HCEC 1CT (cell line): ENCODE measurements around the gene MAN1C1.

Experiments
- DNase-seq: peaks from one replicate; pipeline ENCODE4 v3.0.0-alpha.2; 2017

Gene MAN1C1

DNA sequence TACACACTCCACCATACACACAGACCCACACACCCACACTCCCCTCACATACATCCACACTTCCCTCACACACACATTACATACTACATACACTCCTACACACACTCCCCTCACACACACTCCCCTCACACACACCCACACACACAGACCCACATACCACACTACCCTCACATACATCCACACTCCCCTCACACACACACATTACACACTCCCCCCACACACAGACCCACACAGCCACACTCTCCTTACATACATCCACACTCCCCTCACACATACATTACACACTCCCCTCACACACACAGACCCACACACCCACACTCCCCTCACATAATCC lies 150.8 kb downstream of the MAN1C1 start:
- no peak for DNase-seq

DNA sequence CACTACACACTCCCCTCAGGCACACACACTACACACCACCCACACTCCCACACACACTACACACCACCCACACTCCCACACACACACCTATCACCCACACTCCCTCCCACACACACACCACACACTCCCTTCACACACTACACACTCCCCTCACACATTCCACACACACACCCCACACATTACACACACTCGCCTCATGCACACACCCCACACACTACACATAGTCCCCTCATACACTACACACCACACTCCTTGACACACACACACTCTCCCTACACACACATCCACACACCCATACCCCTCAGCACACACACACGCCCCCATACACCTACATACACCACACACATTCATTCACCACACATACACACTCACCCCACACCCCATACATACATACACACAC lies 152.4 kb downstream of the MAN1C1 start:
- no peak for DNase-seq

DNA sequence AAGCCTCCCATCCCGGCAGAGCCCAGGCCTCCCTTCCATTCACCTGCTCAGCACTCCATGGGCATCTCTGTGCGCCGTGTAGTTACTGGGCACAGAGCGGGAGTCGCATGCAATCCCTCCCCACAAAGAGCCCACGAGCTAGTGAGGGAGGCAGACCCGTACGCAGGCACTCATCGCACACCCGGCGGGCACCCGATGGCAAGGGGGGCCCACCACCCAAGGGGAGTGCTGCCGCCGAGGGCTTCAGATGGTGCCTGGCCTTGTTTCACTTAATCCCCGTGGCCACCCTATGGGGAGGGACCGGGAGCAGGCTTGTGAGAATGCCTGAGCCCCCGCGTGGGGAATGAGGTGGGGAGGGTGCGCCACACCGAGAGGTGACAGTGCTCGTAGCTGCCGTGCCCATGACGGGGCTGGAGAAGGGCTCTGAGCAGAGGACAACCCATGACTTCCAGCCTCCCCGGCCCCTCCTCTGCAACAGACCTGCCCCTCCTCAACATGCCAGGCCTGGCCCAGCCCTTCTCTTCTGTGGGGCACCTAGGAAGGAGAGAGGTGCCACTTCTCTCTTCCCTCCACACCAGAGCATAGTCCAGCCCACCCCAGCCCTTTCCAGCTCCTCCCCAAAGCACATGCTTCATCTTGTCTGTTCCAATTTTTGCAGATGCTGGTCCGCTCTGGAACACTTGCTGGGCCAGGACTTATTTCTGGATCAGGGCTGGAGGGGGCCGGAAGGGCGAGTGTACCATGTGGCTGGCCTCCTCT lies 153.2 kb downstream of the MAN1C1 start:
- no peak for DNase-seq

DNA sequence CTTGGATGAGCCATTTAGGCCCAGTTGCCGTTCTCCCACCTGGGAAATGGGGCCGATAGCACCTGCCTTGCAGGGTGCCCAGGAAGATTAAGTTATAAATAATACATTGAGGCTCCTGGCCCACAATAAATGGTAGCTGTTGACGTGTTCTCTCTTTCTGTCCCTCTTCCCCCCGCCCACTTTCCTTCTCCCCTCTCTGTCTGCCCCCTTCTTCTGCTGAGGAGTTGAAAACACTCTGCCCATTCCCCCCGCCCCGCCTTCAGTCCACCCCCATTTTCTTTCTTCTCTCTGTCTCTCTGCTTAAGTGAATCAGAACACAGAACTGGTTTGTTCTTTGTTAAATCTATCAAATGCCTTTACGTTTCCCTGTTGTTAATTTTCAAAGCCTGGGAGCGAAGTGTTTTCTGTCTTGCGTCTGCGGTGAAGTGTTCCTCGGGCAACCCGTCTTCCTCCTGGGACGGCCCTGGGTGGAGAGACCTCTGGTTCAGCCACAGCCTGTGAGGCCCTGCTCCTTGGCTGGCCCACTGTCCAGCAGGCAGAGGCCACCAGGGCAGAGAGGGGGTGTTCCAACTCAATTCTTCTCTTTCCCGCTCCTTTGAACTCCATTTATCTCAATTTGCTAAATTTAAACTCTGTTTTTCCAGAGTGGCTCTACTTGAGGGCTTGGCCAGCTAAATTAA lies 154.1 kb downstream of the MAN1C1 start:
- DNase-seq: no peak

DNA sequence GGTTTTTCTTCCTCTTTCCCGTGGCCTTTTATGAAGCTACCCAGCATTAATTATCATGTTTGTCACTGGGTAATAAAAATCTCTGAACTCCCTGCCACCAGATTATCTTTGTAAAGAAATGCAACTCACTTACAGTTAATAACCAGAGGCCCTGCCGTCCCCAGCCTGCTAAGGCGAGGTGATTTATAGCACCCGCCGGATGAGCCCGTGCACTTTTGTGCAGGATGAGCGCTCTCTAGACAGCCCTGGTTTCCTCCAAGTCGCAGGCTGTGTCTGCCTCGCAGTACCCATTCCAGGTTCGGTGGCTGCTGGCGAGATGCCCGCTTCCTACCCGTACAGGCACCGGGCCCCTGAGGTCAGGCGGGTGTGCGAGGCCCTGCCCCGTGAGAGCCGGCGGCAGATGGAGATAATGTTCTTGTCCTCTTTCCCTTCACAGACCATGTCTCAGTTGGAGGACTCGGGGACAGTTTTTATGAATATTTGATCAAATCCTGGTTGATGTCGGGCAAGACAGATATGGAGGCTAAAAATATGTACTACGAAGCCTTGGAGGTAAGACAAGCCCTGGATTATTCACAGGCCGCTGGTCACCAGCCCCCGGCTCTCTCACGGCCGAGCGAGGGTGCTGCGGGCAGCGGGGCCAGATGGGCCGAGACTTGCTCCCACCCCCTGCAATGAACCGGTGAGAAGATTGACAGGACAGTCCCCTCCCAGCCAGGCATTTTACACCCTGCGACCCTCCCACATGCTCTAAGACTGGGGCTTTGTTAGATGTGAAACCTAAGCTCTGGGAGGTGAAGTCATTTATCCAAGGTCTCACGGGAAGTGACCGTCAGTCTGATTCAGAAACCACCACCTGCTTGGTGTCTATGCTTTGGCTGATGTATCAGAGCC lies 154.9 kb downstream of the MAN1C1 start:
- DNase-seq: no peak

DNA sequence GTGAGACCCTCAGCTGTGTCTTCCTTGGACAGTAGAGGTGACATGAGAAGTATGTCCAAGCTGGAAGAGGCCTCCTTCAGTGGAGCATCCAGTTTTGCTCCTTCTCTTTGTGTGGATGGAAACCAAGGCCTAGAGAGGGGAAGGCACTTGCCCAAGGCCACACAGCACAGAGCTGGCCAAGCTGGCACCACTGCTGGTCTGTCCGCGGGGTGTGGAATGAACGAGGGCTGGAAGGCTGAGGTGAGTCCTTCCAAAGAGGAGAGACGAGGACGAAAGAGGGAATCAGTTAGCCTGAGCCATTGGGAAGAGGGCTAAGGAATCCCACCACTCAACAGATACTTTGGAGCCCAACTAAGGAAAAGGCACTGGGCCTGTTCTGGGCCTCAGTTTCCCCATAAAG lies 155.6 kb downstream of the MAN1C1 start:
- no peak for DNase-seq

DNA sequence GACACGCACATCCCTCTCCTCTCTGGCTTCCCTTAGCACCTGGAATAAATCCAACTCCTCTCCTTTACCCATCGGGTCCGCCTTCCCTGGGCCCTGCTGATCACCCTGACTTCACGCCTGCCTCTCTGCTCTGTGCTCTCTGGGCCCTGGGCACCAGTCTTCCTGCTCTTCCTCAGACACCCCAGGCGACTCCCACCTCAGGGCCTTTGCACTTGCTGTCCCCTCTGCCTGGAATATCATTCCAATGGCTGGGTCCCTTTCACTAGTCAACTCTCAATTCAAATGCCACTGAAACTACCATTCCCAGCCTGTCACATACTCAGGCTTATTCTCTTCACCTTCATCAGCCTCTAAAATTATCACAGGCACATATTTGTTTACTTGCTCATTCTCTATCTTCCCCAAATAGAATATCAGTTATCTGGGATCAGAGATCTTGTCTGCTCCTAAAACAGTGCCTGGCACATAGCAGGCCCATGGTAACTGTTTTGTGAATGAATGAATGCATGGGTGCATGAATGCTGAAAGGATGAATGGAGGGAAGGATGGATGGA lies 156.2 kb downstream of the MAN1C1 start:
- no peak for DNase-seq

DNA sequence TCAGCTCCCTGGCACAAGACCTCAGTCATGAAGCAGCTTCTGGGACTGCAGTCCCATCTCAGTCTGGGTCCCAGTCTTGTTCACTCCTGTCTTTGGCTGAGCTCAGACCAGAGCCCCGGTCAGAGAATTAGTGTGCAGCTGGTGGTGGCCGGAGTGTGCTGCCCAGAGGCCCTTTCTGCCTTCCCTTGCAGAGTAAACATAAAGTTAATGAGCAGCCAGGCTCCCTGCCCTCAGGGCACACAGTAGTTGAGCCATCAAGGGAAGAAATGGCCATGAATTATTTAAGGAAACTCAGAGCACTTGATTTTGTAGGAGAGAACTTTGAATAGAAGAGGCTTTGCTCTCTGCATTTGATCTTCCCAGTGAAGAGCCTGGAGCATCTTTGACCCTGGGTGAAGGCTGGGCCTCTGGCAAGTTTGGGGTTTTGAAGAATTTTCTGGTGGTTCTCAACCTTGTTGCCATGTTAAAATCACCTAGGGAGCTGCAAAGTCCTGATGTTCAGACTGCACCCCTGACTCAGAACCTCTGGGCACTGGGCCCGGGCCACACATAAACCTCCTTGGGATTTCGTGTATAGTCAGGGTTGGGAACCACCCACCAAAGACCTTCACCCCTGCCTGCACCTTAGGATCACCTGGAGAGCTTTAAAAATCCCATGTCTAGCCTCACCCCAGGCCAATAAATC lies 157.0 kb downstream of the MAN1C1 start:
- DNase-seq: no peak

DNA sequence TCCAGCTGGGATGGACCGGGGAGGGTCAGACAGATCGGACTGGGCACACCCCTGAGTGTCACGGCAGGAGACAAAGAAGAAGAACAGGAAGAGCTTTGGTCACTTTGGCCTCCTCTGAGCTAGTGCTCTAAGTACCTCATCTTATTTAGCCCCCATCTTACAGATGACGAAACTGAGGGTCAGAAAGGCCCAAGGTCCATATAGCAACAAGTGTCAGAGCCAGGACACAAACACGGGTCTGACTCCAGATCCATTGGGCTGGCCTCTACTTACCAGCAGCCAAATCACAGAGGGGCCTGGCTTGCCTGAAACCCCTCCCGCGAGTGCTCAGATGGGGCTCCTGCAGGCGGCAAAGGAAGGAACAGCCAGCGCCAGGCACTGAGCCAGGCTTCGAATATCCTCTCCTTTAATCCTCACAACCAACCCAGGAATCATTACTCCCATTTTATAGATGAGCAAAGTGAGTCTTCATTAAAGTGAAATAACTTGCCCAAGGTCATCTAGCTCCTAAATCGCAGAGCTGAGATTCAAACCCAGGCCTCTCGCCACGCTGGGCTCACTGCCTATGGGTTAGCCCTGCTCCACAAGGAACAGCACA lies 157.7 kb downstream of the MAN1C1 start:
- no peak for DNase-seq

DNA sequence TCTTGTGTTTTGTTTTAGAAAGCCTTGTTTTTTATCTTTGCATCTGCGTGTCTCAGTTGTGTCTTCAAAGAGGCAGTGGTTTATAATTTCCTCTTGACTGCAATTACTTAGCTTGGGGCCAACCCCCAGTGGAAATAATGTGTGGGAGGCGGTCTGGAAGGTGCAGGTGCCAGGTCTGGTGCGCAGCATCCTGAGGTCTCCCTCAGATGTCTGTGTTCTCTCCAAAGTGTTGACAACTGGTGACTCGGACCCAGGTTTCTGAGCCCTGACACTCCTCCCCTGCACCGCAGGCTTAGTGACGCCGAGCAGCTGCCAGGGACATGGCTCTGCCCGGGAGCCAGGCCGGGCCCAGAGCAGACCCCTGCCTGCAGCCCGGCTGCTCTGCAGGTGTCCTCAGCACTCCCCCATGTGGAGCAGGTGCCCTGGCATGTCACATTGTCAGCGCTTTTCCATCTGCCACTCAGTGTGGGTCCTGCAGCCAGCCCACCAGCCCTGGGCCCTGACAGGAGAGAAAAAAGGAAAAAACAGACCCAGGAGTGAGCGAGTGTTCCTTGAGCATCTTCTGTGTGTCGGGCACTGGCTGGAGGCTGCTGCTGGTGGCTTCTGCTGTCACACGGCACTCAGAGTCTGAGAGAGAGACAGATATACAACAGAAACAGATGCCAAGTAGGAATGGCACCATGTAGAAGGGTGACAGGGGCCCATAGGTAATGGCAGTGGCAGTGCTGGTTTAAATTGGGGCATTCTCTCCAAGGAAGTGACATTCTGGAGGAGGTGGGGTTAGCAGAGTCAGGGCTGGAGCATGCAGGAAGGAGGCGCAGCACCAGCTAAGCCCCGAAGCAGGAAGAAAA lies 158.6 kb downstream of the MAN1C1 start:
- DNase-seq: no peak

DNA sequence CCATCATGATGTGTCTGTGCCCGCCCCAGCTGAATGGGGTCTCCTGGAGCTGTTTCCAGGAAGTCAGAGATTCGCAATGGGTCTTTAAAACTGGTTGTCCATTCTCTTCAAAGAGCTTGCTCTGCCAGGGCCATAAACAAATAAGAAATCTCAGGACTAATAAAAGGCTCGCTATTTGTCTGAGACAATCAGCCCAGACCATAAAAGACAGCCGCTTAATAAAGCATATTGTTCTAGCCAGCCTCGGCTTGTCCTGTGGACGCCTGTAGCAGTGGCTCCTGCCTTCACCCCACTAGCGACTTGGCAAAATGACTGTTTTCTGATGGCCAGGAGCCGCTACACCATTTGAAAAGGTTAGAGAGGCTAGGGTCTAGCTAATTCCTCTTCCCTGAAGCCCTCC lies 162.8 kb downstream of the MAN1C1 start:
- no peak for DNase-seq

DNA sequence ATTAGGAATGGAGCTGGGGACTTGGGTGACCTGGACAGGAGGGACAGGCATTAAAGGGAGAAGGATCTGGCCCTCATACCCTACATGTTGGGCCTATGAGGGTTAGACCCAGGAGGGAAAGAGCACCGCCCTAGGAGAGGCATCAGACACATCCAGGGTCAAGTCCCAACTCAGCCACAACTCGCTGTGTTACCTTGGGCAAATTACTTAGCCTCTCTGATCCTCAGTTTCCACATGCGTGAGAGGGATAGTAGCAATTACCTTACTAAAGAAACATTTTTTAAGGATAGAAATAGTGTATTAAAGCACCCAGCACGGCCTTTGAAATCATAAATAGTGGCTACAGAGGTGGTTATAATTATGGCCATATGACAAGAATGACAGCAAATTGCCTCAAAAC lies 163.3 kb downstream of the MAN1C1 start:
- DNase-seq: no peak

DNA sequence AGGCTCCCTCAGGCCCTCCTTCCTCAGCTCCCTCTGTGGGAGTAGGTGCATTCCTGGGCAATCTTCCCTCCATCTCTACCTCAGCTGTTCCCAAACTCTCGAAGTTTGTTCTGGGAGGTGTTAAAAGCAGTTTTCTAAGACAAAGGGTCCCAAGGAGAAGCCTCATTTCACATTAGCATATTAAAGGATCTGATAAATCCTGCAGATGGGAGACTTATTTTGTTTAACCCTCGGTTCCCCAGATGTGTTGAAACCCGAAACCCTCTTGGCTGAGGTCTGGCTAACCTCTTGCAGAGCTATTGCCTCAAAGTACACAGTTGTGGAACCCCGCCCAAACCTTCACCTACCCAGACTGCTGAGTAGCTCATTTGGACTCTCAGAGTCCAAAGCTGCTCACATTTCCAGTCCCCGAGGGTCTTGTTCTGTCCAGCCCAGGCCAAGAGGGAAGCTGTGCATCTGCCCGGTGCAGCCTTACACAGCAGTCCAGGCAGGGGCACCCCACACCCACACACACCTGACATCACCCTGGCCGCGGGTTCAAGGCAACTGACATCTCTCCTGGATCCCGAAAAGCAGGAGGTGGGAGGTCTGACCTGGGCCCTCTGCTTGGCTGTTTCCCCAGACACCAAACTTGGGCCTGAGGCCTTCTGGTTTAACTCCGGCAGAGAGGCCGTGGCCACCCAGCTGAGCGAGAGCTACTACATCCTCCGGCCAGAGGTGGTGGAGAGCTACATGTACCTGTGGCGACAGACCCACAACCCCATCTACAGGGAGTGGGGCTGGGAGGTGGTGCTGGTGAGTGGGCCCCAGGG lies 163.9 kb downstream of the MAN1C1 start:
- no peak for DNase-seq

DNA sequence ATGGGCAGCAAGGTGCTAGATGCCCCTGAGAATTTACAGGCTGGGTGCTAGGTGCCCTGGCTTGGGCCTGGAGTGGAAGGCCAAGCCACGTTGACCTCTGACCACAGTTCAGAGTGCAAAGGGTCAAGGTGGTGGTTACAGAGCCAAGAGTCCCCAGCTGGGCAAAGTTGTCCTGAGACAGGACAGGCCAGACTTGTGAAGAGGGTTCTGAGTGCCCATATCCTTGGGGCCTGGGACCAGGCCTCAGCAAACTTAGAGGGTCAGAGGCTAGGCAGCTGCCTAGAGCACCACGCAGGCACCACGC lies 164.5 kb downstream of the MAN1C1 start:
- no peak for DNase-seq

DNA sequence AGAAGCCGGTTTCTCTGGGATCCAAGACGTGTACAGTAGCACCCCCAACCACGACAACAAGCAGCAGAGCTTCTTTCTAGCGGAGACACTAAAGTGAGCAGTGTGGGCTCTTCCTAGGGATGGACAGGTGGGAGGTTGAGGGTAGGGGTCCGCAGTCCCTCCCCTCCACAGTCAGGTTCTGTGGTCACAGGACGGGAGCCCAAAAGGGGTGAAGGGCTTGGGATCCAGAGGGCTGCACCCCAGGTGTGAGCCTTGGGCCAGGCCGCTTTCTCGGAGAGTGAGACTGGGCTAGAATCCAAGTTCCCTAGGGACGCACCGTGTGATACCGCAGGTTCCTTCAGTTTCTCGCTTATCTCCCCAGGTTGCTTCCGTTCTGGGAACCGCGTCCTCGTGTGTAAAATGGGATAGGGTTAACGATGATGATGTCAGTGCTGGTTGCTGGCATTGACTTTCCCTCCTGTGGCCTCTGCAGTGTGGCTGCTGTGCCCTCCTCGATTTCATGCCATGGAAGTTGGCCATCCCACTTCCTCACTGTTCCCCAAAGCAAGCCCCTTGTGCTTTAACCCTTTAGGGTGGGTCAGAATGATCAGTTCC lies 166.1 kb downstream of the MAN1C1 start:
- DNase-seq: no peak

DNA sequence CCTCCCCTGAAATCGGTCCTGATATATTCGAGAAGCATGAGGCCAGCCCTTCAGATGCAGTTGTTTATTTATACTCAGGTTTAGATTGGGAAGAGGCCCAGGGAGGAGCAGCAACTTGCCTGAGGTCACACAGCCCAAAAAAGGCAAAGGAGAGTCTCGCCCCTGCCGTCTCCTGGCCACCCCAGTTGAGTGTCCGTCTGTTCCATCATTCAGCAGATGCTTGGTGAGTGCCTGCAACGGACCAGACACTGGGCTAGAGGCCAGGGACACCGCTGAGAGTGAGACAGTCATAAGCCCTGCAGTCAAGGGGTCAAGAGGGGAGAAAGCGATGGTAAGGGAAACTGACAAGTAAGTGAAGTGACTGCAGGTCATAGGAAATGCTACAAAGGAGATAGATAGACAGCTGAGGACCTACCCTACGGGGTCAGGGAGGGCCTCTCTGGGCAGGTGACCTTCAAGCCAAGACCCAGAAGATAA lies 168.0 kb downstream of the MAN1C1 start:
- DNase-seq: no peak

DNA sequence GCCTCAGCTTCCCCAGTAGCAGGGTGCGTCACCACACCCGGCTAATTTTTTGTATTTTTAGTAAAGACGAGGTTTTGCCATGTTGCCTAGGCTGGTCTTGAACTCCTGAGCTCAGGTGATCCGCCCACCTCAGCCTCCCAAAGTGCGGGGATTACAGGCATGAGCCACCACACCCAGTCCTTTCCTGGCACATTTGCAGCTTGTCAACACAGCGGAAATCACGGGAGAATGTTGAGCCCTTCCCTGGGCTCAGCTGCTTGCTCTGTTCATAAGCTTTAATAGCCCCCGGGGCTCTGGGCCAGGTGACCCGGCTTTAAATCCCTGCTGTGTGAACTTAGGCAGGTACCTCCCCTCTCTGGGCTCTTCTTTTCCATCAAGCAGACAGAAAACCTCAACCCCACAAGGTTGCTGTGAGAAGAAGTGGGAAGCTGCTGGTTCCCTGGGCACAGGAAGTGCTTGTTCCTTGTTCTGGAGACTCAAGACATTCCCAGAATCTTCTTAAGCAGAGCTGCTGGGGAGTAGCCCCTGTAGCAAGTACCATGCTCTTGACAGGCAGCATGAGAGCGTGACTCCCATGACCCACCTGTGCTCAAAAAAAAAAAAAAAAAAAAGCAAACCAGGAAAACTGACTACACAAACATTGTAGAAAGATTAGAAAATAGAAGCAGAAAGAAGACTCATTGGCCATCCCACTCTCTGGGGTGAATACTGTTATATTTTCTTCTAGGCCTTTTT lies 168.9 kb downstream of the MAN1C1 start:
- no peak for DNase-seq

DNA sequence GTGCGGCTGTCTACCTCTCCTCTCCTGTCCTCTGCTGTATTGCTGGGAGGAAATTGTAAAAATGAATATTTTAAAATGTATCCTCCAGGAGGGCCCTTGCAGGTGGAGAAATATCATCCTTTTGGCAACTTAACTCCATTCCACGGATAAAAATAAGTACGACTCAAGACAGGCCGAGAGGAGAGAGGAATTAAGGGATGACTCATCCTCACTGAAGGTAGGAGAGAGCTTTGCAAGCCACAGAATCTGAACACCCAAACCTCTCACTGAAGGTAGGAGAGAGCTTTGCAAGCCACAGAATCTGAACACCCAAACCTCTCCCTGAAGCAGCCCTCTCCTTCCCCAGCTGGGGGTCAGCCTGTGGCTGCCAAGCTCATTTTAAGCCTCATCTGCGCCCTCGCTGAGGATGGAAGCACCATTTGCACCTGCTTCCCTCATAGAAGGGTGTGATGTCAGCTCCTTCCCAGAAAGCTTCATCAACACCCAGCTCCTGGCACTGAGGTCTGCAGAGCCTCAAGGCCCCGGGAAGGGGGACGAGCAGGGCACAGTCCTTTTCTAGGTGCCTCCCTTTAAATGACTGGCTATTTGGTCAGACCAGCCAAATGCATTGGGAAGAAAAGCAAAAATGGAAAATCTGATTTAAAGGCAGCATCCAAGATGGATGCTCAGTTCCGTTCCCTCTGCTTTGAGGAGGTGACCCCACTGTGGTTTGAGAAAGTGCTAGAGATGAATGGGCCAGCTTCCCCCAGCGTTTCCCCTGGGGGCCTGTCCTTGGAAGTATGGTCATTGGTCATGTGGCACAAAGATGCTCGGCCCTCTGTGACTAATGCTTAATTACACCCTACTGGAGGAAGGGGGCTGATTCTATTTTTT lies 170.5 kb downstream of the MAN1C1 start:
- peak; percentile 11 for DNase-seq
